AG10803 (cell line): ENCODE data around the gene SH3BP4.
"Not testable (repeated sequence)": the region's sequence is repeated elsewhere in the genome, so short reads cannot be mapped to it uniquely, and the experiment has no call there.

ENCODE experiments used
- DNase-seq: peaks from one replicate; pipeline ENCODE4 v3.0.0; 2010; ENCODE audit warnings: low read depth
- H3K4me3 ChIP-seq: 2 replicates; pipeline ENCODE4 v1.5.1; 2011; ENCODE audit warnings: mild to moderate bottlenecking, low read length, control low read depth
- CTCF ChIP-seq: conservative IDR thresholded peaks from 2 replicates; pipeline ENCODE4 v1.5.1; 2011; ENCODE audit warnings: mild to moderate bottlenecking, low read length, control low read depth, inconsistent platforms

Gene SH3BP4

GRCh38 chr2:235054475-235054874, 102.7 kb downstream of the SH3BP4 start:
- TF ChIP-seq CTCF, result no peak
- no peak overlapping the region for H3K4me3 ChIP-seq
- no peak for DNase-seq

GRCh38 chr2:235054919-235055318, 103.1 kb downstream of the SH3BP4 start:
- DNase-seq, result no peak
- no peak for TF ChIP-seq CTCF
- no peak overlapping the region for H3K4me3 ChIP-seq

GRCh38 chr2:235055891-235056516, 104.2 kb downstream of the SH3BP4 start:
- no peak overlapping the region for H3K4me3 ChIP-seq
- TF ChIP-seq CTCF, result peak; percentile 52
- DNase-seq, result peak; percentile 22

GRCh38 chr2:235056768-235057167, 105.0 kb downstream of the SH3BP4 start:
- TF ChIP-seq CTCF, result no peak
- H3K4me3 ChIP-seq, result no peak overlapping the region
- DNase-seq, result no peak

- not testable (repeated sequence) for DNase-seq, H3K4me3 ChIP-seq
Measured at GRCh38 chr2:235057616-235058015, 105.8 kb downstream of the SH3BP4 start.

GRCh38 chr2:235059161-235059560, 107.3 kb downstream of the SH3BP4 start:
- no peak for DNase-seq
- no peak overlapping the region for H3K4me3 ChIP-seq
- TF ChIP-seq CTCF, result no peak

GRCh38 chr2:235061656-235062055, 109.8 kb downstream of the SH3BP4 start:
- no peak for DNase-seq
- no peak for TF ChIP-seq CTCF
- no peak overlapping the region for H3K4me3 ChIP-seq
